Naive thymus-derived CD8-positive, alpha-beta T cell (primary cell): Measurements from ENCODE around the gene SFXN1. TPM values are rescaled to one million over a fixed set of nuclear protein-coding genes. Genes with fewer than 3 reads are reported as not detected.
A peak's percentile ranks its signal among the peaks of the same experiment; 100 is the strongest.
"Not testable (repeated sequence)": the region's sequence is repeated elsewhere in the genome, so short reads cannot be mapped to it uniquely, and the experiment has no call there.

Experiments
- ATAC-seq, 2 donors: fragments of 150-1000 bp; cut with Tn5 transposase in 1 of 2; sonication (Bioruptor Pico), chemical (Tn5 transposase) in 1 of 2; 1 replicate in 1 of 2; 2 replicates in 1 of 2; pipeline ENCODE4 v1.10.0; 2021; ENCODE audit warnings: mild to moderate bottlenecking in 2 of 2, moderate library complexity in 2 of 2
- POLR2A ChIA-PET: fragments of 350-600 bp; sonication (Branson Sonifier 250); formaldehyde crosslinking; loops from one replicate; lab custom pipeline; 2021; ENCODE audit warnings: antibody characterized with exemption; lab: Charles Lee
- DNase-seq, 10 donors: peaks; one replicate each; pipeline versions ENCODE4 v3.0.0 to v3.0.0-alpha.2; 2020 to 2022
- H3K27ac Mint-ChIP-seq, 10 donors: one replicate each; pipeline ENCODE4 v1.8.0; 2020 to 2022; ENCODE audit warnings: mild to moderate bottlenecking in 10 of 10, mixed read lengths in 10 of 10, moderate library complexity in 4 of 10, inconsistent platforms in 1 of 10
- H3K27me3 Mint-ChIP-seq, 5 donors: one replicate each; pipeline ENCODE4 v1.8.0; 2021 to 2022; ENCODE audit warnings: mixed read lengths in 5 of 5
- H3K36me3 Mint-ChIP-seq, 3 donors: one replicate each; pipeline ENCODE4 v1.8.0; 2020 to 2022; ENCODE audit warnings: mixed read lengths in 3 of 3, mild to moderate bottlenecking in 2 of 3, inconsistent platforms in 1 of 3
- H3K4me1 Mint-ChIP-seq, 4 donors: one replicate each; pipeline ENCODE4 v1.8.0; 2021 to 2022; ENCODE audit warnings: mixed read lengths in 4 of 4
- H3K4me3 Mint-ChIP-seq, 10 donors: one replicate each; pipeline ENCODE4 v1.8.0; 2020 to 2022; ENCODE audit warnings: mild to moderate bottlenecking in 10 of 10, mixed read lengths in 10 of 10, moderate library complexity in 6 of 10, inconsistent platforms in 1 of 10
- H3K9me3 Mint-ChIP-seq, 9 donors: one replicate each; pipeline ENCODE4 v1.8.0; 2020 to 2022; ENCODE audit warnings: mixed read lengths in 9 of 9, mild to moderate bottlenecking in 3 of 9, inconsistent platforms in 1 of 9, moderate library complexity in 1 of 9
- polyA plus RNA-seq, 3 donors: library from polyadenylated mRNA; unstranded; fragments of 300-500 nt; fragmentation: Illumina TruSeq; gene quantifications; one replicate each; pipeline ENCODE4 v1.2.3, GENCODE V29; 2021
- total RNA-seq, 8 experiments: library from RNA in 2 of 8; stranded (reverse) in 2 of 8; gene quantifications; one replicate each; pipeline ENCODE4 v1.2.3 and lab custom pipeline; 2021 to 2026

SFXN1 gene
- total and polyA plus RNA-seq, 5 experiments from 2014 or later, result 54.0 to 93.0 (median 76.3) TPM

DNA sequence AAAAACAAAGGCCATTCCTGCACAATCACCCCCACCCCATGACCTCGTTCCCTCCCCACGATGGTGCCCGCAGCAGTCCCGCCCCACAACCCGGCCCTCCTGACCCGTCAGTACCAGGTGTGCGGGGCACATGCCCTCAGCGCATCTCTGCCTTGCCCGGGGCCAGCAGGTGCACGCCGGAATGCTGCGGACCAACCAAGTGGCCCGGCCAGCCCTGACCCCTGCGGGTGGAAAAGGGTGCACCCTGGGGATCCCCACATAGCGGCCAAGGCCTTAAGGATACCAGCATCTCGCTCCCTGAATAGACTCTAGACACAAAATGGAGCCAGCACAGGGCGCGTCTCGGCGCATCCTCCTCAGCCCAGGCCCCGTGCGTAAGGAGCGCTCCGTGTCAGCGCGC, 6.0 kb downstream of the SFXN1 start:
- Mint-ChIP-seq H3K27ac (peak overlapping the region in 4 of 10 donors; percentile 8 to 76 (median 37)), H3K4me3 (peak overlapping the region in 2 of 10 donors; percentile 19 to 59), H3K27me3 (no peaks in the 10 kb centered on the region), H3K36me3 (peaks cover 0 to 79% (median 14%) of the 10 kb centered on the region in 3 donors), H3K4me1 (peaks cover 59 to 96% (median 91%) of the 10 kb centered on the region in 4 donors), H3K9me3 (no peaks in the 10 kb centered on the region)
- no peak for DNase-seq
- POLR2A ChIA-PET, result no interaction called here
- no peak for ATAC-seq

DNA sequence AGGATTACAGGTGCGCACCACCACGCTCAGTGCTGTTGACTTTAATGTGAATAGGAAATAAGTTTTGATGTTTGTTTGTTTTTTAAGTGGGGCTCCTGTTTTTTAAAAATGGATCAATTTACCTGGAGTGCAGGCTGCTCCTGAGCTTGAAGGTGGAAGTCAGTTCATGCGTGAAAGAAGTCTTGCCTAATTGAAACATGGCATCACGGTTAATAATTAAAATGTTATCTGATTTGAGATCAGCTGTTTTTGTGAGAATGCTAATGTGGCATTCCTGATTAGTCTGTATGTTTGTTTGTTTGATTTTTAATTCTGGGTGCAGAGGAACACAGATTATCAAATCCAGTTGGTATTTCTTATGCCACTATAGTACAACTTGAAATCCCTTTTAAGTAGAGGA, 6.5 kb downstream of the SFXN1 start:
- ATAC-seq, result no peak
- Mint-ChIP-seq H3K27ac (peak overlapping the region in 6 of 10 donors; percentile 25 to 87 (median 43)), H3K9me3 (no peaks in the 10 kb centered on the region), H3K4me1 (peaks cover 58 to 96% (median 91%) of the 10 kb centered on the region in 4 donors), H3K27me3 (no peaks in the 10 kb centered on the region), H3K36me3 (peaks cover 0 to 84% (median 14%) of the 10 kb centered on the region in 3 donors), H3K4me3 (peak overlapping the region in 3 of 10 donors; percentile 25 to 55 (median 31))
- no peak for DNase-seq
- POLR2A ChIA-PET, result no interaction called here

DNA sequence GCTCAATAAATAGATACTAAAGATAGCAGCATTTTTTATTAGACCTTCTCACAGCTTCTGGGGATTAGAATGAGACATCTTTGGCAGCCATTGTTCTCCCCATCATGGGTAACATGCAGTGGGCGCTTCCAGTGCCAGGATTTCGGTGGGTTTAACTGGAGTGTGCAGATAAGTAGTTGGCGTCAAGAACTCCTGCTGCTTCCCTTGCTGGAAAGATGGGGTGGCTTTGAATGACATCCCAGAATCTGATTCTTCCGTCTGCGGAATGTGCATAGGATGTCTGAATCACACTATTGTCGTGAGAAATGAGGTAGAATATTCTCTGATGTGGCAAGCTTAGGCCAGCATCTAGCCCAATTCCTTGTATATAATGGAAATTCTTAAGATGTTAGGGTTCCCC, 7.3 kb downstream of the SFXN1 start:
- POLR2A ChIA-PET, result interaction anchor here (0.6 kb wide), 1 partner anchor 25 kb away, joined by 3 read pairs; no protein-coding TSS in a partner anchor
- no peaks in the 10 kb centered on the region for H3K9me3 Mint-ChIP-seq
- peaks cover 0 to 85% (median 14%) of the 10 kb centered on the region in 3 donors for H3K36me3 Mint-ChIP-seq
- no peaks in the 10 kb centered on the region for H3K27me3 Mint-ChIP-seq
- H3K27ac Mint-ChIP-seq, result peak overlapping the region in 5 of 10 donors; percentile 4 to 87 (median 31)
- DNase-seq, result no peak
- peak overlapping the region in 4 of 10 donors; percentile 1 to 58 (median 22) for H3K4me3 Mint-ChIP-seq
- peaks cover 55 to 96% (median 91%) of the 10 kb centered on the region in 4 donors for H3K4me1 Mint-ChIP-seq
- ATAC-seq, result no peak

DNA sequence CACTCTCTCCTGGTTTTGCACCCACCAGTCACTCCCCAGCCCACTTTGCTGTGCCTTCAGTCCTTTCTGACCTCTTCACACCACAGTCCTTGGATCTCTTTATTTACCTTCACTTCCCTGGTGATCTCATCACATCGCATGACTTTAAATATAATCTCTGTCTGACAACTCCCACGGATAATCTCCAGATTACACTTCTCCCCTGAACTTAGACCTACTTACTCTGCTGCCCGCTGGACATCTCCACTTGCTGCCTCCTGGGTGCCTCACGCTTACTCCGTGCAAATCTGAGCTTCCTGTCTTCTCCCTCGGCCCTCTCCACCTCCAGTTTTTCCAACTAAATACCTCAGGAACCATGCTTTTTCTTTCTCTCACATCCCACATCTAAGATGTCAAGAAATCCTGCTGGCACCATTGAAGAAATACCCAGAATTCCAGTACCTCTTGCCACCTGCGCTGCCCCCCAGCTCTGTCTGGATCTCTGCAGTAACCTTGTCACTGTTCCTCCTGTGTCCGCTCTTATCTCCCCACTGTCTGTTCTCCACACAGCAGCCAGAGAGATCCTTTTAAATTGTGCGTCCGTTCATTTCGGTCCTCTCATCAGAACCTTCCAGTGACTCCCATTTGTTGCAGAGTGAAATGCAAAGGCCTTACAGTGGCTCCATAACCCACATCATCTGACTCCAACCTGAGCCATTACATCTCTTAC, 9.3 kb downstream of the SFXN1 start:
- Mint-ChIP-seq H3K9me3 (no peaks in the 10 kb centered on the region), H3K27me3 (no peaks in the 10 kb centered on the region), H3K27ac (peak overlapping the region in 9 of 10 donors; percentile 1 to 76 (median 64)), H3K4me3 (peak overlapping the region in 8 of 10 donors; percentile 2 to 66 (median 35)), H3K4me1 (peaks cover 49 to 80% (median 72%) of the 10 kb centered on the region in 4 donors), H3K36me3 (peaks cover 0 to 84% (median 17%) of the 10 kb centered on the region in 3 donors)
- DNase-seq, result no peak
- POLR2A ChIA-PET, result interaction anchor here (1.1 kb wide), 1 partner anchor 27 kb away, joined by 3 read pairs; no protein-coding TSS in a partner anchor
- no peak for ATAC-seq

DNA sequence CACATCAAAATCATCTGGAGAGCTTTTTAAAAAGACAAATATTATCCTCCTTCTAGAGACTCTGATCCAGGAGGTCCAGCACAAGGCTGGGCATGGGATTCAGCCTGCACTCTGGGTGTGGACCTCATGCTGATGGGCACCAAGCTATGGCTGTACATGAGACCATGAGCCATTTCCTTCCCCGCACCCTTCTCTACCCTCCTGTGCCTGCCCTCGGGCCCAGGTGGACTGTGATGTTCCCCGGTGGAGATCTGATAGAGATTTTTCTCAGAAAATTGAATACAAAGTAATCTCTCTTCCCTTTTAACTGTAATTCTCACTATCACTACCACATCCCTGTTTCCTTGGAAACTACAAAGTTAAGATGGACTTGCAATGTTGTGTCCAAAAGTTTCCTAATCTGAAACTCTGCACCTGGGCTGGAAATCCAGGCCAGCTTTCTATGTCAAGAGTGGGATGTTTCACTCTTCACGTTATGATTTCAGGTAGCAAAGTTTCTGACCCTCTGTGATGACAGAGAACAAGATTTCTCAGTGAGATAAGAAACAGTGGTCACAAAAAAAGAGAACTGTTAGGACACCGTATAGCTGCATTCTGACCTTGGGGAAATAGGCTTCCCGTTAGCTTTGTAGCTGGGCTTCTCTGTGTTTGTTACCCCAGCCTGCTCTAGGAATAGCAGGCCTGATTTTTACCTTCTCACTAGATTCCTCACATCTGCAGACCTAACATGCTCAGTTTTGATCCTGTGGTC, 11.5 kb downstream of the SFXN1 start:
- peaks cover 39 to 71% (median 55%) of the 10 kb centered on the region in 4 donors for H3K4me1 Mint-ChIP-seq
- no peak for ATAC-seq
- POLR2A ChIA-PET, result interaction anchor here (1.7 kb wide), 1 partner anchor 10 kb away, joined by 4 read pairs; no protein-coding TSS in a partner anchor
- no peaks in the 10 kb centered on the region for H3K9me3 Mint-ChIP-seq
- DNase-seq, result no peak
- H3K27ac Mint-ChIP-seq, result peak overlapping the region; percentile 10 to 89 (median 66)
- peaks cover 0 to 84% (median 16%) of the 10 kb centered on the region in 3 donors for H3K36me3 Mint-ChIP-seq
- H3K27me3 Mint-ChIP-seq, result no peaks in the 10 kb centered on the region
- peak overlapping the region in 4 of 10 donors; percentile 5 to 43 (median 18) for H3K4me3 Mint-ChIP-seq

DNA sequence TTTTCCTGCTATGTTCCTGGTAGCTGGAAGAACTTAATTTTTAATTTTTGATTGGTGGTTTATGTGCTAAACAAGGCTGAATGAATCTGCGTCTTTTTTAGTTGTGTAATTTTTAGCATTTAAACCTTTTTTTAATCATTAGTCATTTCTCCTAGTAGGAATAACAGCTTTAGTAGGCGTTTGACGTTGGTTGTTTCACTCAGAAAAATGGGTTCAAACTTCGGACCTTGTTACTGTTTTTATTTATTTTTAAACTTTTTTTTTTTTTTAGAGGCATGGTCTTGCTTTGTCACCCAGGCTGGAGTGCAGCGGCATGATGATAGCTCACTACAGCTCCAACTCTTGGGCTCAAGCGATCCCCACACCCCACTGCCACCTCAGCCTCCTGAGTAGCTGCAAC, 12.9 kb downstream of the SFXN1 start:
- ATAC-seq (no peak), DNase-seq (no peak)
- H3K9me3 Mint-ChIP-seq, result no peaks in the 10 kb centered on the region
- no peaks in the 10 kb centered on the region for H3K27me3 Mint-ChIP-seq
- H3K4me1 Mint-ChIP-seq, result peaks cover 36 to 63% (median 47%) of the 10 kb centered on the region in 4 donors
- no peak overlapping the region for H3K4me3 Mint-ChIP-seq
- no peak overlapping the region for H3K27ac Mint-ChIP-seq
- H3K36me3 Mint-ChIP-seq, result peaks cover 0 to 85% (median 19%) of the 10 kb centered on the region in 3 donors
- POLR2A ChIA-PET, result interaction anchor here (0.6 to 0.7 kb wide), 2 partner anchors 17 to 172 kb away, joined by 4 read pairs; no protein-coding TSS in a partner anchor

DNA sequence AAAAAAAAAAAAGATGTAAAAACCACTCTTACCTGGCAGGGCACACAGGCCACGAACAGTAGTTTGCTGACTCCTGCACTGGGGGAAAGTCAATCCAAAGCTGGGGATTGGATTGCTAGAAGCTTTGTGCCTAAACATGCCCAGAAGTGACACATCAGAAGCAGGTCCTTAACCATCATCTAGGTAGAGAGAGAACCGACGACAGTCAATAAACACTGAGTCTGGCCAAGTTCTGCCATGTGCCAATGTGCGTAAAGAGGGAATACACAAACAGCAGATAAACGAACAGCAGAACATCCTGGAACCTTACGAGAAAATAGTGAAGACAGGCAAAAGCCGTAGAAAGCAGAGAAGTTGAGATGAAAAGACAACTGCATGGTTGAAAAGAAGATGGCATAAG, 14.9 kb downstream of the SFXN1 start:
- H3K4me1 Mint-ChIP-seq, result peaks cover 26 to 54% (median 37%) of the 10 kb centered on the region in 4 donors
- DNase-seq (no peak), ATAC-seq (no peak)
- peak overlapping the region in 1 of 10 donors; percentile 69 for H3K27ac Mint-ChIP-seq
- no peaks in the 10 kb centered on the region for H3K27me3 Mint-ChIP-seq
- peaks cover 0 to 88% (median 21%) of the 10 kb centered on the region in 3 donors for H3K36me3 Mint-ChIP-seq
- POLR2A ChIA-PET, result interaction anchor here (0.6 kb wide), 1 partner anchor 11 kb away, joined by 3 read pairs; no protein-coding TSS in a partner anchor
- H3K9me3 Mint-ChIP-seq, result no peaks in the 10 kb centered on the region
- H3K4me3 Mint-ChIP-seq, result no peak overlapping the region

DNA sequence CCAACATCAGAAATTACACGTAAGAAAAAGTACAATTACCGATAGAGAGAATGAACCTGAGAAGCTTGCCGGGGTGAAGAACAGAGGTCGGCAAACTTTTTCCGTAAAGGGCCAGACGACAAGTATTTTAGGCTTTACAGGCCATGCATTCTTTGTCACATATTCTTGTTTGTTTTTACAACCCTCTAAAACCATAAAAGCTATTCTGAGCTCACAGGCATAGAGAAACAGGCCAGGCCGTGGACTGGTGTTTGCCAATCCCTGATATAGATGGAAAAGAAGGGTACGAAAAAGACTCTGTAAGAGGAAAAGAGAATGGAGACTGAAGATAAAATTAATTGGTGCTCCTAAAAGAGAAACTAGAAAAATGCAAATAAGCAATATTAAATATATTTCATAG, 15.4 kb downstream of the SFXN1 start:
- H3K27ac Mint-ChIP-seq, result peak overlapping the region in 1 of 10 donors; percentile 69
- ATAC-seq (no peak), DNase-seq (no peak)
- peaks cover 23 to 51% (median 33%) of the 10 kb centered on the region in 4 donors for H3K4me1 Mint-ChIP-seq
- no peaks in the 10 kb centered on the region for H3K27me3 Mint-ChIP-seq
- H3K9me3 Mint-ChIP-seq, result no peaks in the 10 kb centered on the region
- peaks cover 0 to 88% (median 21%) of the 10 kb centered on the region in 3 donors for H3K36me3 Mint-ChIP-seq
- POLR2A ChIA-PET, result interaction anchor here (0.6 kb wide), 1 partner anchor 12 kb away, joined by 3 read pairs; no protein-coding TSS in a partner anchor
- H3K4me3 Mint-ChIP-seq, result no peak overlapping the region

DNA sequence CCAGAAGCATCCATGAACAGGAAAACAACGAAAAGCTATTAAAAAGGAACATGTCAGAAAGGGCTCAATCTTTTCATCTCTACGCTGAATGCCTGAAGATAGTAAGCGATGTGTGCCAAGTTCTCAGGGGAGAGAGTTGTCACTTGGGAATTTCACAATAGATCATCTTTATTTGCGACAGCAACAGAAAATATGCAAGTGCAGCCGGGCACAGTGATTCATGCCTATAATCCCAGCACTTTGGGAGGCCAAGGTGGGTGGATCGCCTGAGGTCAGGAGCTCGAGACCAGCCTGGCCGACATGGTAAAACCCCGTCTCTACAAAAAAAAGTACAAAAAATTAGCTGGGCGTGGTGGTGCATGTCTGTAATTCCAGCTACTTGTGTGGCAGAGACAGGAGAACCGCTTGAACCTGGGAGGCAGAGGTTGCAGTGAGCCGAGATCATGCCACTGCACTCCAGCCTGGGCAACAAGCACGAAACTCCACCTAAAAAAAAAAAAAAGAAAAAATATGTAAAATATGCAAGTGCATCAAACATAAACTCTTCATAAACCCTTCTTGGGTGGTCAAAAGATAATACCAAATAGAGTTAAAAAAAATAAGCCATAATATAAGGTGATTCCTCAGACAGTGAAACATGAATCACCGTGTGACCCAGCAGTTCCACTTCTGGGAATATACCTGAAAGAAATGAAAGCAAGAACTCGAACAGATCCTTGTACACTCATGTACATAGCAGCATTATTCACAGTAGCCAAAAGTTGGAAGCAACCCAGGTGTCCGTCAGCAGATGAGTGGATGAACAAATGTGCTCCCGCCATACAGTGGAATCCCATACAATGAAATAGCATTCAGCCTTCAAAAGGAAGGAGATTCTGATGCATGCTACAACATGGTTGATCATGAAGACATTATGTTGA, 16.2 kb downstream of the SFXN1 start:
- H3K4me3 Mint-ChIP-seq, result no peak overlapping the region
- H3K9me3 Mint-ChIP-seq, result no peaks in the 10 kb centered on the region
- H3K27me3 Mint-ChIP-seq, result no peaks in the 10 kb centered on the region
- peaks cover 0 to 88% (median 24%) of the 10 kb centered on the region in 3 donors for H3K36me3 Mint-ChIP-seq
- H3K27ac Mint-ChIP-seq, result peak overlapping the region in 5 of 10 donors; percentile 45 to 77 (median 61)
- no peak for ATAC-seq
- POLR2A ChIA-PET, result no interaction called here
- H3K4me1 Mint-ChIP-seq, result peaks cover 19 to 48% (median 29%) of the 10 kb centered on the region in 4 donors
- DNase-seq, result no peak

DNA sequence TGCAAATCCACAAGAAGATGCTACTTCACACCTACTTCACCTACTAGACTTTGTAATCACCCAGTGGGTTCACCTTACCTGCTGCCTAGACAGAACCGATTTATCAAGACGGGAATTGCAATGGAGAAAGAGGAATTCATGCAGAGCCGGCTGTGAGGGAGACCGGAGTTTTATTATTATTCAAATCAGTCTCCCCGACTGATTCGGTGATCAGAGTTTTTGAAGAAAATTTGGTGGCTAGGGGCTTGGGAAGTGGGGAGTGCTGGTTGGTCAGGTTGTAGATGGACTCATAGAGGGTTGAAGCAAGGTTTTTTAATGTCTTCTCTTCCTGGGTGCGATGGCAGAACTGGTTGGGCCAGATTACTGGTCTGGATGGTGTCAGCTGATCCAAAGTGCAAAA, 23.4 kb downstream of the SFXN1 start:
- H3K9me3 Mint-ChIP-seq, result peaks cover 0 to 3% (median 0%) of the 10 kb centered on the region in 9 donors
- no peak for ATAC-seq
- H3K4me1 Mint-ChIP-seq, result peaks cover 10 to 43% (median 24%) of the 10 kb centered on the region in 4 donors
- no peak for DNase-seq
- peak overlapping the region in 8 of 10 donors; percentile 2 to 81 (median 70) for H3K27ac Mint-ChIP-seq
- H3K36me3 Mint-ChIP-seq, result peaks cover 0 to 78% (median 32%) of the 10 kb centered on the region in 3 donors
- no peaks in the 10 kb centered on the region for H3K27me3 Mint-ChIP-seq
- POLR2A ChIA-PET, result no interaction called here
- no peak overlapping the region for H3K4me3 Mint-ChIP-seq

DNA sequence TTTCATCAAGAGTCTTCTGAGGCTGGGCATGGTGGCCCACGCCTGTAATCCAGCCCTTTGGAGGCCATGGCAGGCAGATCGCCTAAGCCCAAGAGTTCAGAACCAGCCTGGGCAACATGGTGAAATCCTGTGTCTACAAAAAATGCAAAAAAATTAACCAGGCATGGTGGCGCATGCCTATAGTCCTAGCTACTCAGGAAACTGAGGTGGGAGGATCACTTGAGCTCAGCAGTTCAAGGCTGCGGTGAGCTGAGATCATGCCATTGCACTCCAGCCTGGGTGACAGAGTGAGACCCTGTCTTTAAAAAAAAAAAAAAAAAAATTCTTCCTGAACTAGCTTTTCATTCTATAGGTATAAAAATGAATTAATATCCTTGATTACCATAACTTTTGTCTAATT, 29.3 kb downstream of the SFXN1 start:
- DNase-seq, result peak in 9 of 10 donors; percentile 22 to 74 (median 58)
- peak; percentile 97 to 99 for ATAC-seq

More for the DNA sequence above, 29.3 kb downstream of the SFXN1 start:
- H3K4me1 Mint-ChIP-seq, result peaks cover 18 to 51% (median 22%) of the 10 kb centered on the region in 4 donors
- H3K27ac Mint-ChIP-seq, result peak overlapping the region; percentile 41 to 93 (median 88)
- peaks cover 13 to 61% (median 37%) of the 10 kb centered on the region in 3 donors for H3K36me3 Mint-ChIP-seq
- peak overlapping the region in 8 of 10 donors; percentile 7 to 56 (median 34) for H3K4me3 Mint-ChIP-seq
- H3K27me3 Mint-ChIP-seq, H3K9me3 Mint-ChIP-seq: not testable (repeated sequence)
- POLR2A ChIA-PET, result interaction anchor here (0.7 to 1.3 kb wide), 6 partner anchors 9 to 17 kb away, joined by 3 to 16 read pairs (median 4); no protein-coding TSS in a partner anchor
